Tongue (tissue), 2 donors: ENCODE data around the gene MACROD1. TPM values are rescaled to one million over a fixed set of nuclear protein-coding genes. Genes with fewer than 3 reads are reported as not detected.

Experiments
- DNase-seq: peaks from one replicate; pipeline ENCODE4 v3.0.0-alpha.2; 2015
- total RNA-seq: library from RNA; depleted of rRNA; stranded (reverse); fragments of >200 nt; gene quantifications from one replicate; pipeline ENCODE4 v1.2.3, GENCODE V29; 2014

The MACROD1 gene
- total RNA-seq, 1 donor from 2014 or later = 58.8 TPM

DNA sequence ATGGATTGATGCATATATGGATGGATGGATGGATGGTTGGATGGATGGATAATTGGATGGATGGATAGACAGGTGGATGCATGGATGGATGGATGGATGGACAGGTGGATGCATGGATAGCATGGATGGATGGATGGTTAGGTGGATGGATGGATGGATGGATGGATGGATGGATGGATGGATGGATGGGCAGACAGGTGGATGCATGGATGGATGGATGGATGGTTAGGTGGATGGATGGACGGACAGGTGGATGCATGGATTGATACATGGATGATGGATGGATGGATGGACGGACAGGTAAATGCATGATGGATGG, 52.5 kb downstream of the MACROD1 start:
- DNase-seq = no peak

- DNase-seq = no peak
Measured at GRCh38 chr11:64112771-64113461, 53.0 kb downstream of the MACROD1 start.

DNA sequence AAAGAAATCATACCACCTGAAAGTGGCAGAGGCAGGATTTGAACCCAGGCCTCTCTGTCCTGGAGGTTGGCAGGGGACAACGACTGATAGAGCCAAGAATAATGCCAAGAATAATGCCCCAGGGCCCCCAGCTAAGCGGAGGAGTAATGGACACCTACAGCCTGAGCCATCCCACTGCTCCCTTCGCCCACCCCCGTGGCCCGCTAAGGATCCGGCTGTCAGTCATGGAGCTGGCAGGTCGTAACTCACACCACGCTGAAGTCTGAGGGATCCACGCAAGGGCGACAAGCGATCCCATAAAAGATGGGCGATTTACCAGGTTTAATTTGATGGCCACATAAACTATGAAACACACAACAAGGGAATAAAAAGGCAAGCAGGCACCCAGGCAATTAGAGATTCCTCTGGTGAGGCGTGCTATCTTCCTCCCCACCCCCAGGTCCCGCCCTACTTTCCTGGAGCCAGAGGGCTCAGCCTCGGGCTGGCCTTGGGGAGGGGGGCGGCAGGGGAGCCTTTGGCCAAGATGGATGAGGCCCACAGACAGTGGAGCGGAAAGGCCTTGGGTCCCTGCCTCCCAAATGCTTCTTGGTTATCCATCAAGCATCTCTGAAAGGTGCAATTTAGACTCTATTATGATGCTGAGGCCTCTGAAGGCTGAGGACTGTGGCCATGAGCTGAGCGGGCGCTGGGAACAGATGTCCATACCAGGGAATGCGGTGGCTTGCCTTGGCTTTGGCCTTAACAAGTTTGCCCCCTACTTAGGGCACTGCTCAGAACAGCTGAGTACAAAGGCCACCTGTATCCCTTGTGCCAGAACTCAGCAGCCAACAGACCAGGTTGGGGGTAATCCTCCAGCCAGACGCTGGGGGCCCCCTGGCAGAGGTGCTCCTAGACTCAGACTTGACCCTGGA, 55.2 kb downstream of the MACROD1 start:
- DNase-seq = no peak

DNA sequence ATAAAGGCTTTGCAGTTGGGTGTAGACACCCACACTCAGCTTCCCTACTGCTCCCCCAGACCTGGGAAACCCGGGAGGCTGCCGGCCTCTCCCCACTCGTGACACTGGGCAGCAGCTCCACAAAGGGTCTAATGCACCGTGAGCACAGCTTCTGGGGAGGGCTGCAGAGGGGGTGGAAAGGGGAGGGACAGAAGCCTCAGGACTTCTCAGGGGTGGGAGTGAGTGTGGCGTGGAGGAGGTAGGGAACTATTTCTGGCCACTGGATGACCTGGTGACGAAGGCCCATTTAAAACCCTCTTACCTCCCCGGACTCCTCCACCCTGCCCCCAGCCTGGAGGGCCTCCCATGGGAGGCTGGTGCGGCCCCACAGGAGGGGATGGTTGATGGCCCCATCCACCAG, 56.6 kb downstream of the MACROD1 start:
- no peak for DNase-seq

- no peak for DNase-seq
Measured at GRCh38 chr11:64107303-64107702, 58.6 kb downstream of the MACROD1 start.

DNA sequence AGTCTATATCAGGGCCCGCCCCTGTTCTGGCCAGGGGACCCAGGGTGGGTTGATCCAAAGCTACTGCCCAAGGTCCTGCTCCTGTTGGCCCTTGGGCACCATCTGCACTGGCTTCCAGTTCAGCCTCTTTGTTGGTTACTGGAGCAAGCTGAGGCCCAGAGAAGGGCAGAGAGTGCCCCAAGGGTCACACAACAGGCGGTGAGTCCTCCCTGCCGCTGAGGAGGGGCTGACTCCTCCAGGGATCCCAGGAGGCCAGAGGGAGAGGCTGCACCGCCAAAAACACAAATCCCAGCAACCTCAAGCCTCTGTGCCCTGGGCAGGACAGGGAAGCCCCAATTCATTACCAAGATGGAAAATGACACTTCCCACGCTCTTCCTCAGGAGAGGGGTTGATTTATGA, 61.3 kb downstream of the MACROD1 start:
- no peak for DNase-seq

DNA sequence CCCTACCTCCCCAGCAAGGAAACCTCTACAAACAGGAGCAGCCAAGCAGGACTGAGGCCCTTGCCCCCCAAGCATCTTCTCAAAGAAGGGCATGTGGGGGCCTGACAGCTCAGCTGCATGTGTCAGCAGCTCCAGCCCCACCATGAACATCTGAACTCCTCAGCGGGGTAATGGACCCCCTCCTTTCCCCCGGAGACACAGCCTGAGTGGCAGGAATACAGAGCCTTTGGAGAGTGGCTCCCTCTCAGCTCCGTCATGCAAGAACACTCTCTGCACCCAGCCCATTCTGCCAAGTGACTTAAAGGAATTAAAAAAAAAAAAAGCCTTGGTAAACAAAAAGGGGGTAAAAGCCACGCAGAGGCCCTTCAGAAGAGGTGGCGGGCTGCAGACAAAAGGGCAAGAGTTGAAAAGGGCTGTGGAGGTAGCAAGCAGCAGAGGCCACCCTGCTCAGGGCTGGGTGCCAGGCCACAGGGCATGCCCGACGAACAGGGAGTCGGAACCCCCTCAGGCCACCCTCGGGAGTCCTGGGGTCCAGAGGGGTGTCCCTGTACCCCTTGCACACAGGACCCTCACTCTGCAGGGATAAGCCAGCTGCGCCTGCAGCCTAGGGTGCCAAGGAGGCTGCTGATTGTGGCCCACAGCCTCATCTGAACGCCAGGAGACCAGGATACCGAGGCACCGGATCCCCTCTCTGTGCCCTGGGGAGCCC, 62.5 kb downstream of the MACROD1 start:
- DNase-seq = peak; percentile 56

DNA sequence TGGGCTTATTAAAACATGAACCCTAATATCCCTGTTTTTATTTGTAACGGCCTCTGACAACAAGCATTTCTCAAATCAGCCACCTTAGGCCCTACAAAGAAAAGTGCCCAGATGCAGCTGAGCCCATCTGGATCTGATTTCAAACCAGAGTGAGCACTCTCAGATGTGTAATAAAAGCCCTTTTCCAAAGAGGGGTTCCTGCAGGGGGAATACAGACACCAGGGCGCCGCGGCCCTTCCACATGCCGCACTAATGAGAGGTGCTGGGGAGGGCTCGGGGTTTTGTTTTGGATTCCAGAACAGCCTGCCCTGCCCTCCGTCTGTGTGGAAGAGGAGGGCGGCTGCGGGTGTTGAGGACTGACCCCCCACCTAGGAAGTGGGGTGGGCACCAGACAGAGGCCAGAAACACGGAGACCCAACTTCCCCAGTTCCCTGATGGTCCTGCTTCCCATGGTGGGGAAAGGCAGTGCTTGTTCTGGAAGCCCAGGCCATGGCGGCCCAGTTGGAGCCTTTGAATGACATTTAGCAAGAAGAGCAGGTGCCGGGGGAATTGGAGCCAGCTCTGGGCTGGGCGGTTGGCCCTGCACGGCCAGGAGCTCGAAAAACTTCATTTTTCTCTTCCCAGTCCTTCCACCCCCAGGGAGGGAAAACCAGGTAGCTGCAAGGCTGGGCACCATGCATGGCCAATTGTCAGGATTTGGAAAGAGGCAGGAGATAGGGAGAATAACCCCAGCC, 63.7 kb downstream of the MACROD1 start:
- peak; percentile 82 for DNase-seq

DNA sequence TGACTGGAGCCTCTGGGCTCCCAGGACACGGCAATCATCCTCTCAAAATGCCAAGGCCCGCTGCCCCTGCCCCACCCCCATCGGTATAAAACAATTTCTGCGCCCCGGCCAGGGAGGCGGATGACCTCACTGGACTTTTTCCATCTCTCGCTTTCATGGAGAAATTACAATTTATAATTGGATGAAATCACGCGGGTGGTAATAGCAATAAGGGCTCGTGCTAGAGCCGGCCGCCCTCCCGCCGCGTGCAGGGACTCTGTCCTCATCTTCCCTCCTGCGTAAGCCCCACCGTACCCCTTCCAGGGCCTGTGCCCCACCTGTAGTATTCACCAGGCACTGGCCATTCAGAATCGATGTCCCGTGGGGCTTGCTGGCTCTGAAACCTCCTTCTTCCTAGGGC, 64.5 kb downstream of the MACROD1 start:
- peak; percentile 72 for DNase-seq

GRCh38 chr11:64100782-64101353, 65.0 kb downstream of the MACROD1 start:
- no peak for DNase-seq

GRCh38 chr11:64100360-64100759, 65.6 kb downstream of the MACROD1 start:
- DNase-seq = no peak

GRCh38 chr11:64099436-64099835, 66.5 kb downstream of the MACROD1 start:
- no peak for DNase-seq

DNA sequence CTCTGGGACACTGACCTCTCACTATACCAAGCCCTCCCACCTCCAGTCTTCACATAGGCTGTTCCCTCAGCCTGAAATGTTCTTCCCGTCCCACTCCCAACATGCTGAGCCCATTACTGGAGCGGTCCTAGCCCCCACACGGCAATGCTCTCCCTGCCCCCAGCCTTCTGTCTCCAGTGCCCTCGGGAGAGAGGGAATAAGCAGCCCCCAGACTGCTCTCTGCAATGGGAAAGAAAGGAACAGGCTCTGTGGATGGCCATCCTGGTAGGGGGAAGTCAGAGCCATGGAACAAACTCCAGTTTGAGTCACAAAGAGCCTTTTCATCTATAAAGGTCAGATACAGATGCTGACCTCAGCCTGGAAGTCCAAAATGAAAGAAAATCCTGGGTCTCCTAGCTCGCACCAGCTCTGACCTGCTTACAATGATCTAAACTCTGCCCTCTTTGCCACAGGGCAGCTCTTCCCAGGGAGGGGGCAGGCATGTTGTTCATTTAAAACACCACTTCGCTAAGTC, 67.5 kb downstream of the MACROD1 start:
- no peak for DNase-seq

- no peak for DNase-seq
Measured at GRCh38 chr11:64097468-64098317, 68.2 kb downstream of the MACROD1 start.

- no peak for DNase-seq
Measured at GRCh38 chr11:64096835-64097234, 69.1 kb downstream of the MACROD1 start.

- no peak for DNase-seq
Measured at GRCh38 chr11:64095949-64096348, 70.0 kb downstream of the MACROD1 start.

DNA sequence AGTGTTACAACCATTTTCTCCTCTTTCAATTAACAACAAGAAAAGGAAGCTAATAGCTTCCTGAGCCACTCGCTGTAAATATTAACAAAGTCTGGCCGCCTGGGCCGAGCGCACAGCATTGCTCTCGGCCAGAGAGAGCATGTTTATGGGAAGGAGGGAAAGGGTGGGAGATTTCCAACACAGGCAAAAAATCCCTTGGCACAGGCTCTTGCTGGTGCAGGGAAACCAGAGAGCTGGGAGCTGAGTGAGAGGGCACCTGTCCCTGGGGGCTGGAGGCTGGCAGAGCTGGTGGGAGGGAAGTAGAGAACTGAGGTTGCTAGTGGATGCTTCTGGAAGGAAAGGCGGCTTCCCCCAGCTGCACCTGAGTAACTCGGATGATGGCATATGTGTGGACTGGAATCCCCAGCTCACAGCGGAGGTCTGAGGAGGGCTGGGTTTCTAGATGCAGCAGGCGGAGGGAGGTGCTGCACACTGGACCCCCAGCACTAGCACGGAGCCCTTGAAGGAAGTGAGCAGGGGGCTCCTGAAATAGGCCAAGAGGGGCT, 70.6 kb downstream of the MACROD1 start:
- peak; percentile 44 for DNase-seq

DNA sequence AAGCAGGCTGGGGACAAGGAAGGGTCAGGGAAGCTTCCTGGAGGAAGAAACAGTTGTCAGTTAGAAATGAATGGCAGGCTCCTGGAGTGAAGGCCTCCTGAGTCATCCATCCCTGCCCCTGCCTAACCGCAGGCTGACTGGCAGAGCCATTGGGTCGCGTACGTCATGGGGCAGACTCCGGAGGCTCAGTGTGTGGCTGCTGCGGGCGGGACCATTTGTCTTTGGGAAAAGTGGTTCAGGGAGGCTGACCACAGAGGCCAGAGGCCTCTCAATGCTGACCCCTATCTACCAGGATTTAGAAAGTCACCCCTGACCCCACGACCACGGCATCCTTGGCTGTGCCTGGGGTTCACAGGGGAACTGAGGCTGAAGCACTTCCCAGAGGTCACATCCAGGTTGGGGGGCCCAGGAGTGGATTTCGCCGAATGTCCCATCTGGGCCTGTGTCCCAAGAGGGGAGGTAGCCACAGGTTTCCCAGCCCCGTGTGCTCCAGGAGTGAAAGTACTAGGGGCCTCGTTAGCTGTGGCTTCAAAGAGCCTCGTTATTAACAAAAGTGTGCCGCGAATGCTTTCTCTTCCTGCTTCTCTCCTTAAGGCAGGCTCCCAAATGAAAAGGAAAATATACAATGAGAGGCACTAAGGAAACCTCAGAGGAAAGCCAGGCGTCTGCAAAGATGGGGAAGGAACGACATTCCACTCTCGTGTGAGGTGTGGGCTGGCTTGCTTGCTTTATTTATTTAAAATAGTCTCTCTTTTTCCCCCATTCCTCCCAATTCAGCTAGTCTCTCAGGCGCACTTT, 71.3 kb downstream of the MACROD1 start:
- DNase-seq = peak; percentile 46

DNA sequence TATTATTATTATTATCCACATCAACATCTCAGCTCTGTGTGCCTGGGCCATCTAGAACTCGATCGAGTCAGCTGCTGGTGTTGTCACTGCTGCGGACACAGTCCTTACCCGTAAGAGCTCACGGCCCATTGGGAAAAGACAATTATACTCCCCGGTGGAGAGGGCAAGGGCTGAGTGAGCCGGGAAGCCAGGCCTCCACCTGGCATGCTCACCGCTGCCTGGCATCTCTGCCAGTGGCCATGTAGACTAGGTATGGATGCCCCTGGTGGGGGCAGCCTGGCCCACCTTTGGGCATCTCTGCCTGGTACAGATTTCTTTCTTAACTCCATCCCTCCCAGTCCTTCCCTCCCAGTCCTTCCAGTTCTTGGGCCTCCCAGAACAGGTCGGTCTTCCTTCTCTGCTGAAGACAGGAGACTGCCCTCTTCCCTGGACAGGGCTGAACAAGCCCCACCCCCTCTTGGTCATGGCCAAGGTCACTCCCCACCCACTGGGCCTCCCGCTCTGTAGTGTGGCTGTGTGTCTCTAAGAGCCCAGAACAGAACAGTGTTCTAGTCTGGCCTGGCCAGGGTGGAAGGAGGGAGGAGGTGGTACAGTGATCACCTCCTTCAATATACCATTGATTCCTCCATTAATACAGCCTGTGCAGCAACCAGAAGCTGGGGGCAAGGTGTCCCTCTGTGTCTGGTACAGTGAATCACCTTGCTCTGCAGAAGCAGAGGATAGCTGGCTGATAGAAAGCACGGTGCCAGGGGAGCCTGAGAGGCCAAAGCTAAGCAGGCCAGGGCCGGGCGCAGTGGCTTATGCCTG, 72.5 kb downstream of the MACROD1 start:
- no peak for DNase-seq
